ENCODE results near the gene SETD7.

Gene SETD7

DNA sequence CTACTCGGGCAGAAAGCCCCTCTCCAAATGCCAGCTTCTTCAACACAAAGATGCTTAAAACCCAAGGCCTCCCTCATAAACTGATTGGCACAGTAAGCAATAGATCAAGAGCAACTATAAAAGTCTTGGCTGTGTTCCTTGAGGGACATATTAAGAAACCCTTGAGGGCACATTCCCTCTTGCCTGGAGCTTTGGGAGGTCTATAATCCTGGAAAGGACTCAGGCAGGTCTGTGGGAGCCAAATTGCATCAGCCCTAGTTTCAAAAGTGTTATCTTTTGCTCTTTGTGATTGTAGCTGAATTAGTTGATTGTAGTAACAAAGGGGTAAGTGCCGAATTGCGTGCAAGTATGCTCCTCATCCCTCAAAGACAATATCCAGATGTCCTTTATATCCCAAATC, 18.6 kb upstream of the SETD7 start:
- no peak for DNase-seq

DNA sequence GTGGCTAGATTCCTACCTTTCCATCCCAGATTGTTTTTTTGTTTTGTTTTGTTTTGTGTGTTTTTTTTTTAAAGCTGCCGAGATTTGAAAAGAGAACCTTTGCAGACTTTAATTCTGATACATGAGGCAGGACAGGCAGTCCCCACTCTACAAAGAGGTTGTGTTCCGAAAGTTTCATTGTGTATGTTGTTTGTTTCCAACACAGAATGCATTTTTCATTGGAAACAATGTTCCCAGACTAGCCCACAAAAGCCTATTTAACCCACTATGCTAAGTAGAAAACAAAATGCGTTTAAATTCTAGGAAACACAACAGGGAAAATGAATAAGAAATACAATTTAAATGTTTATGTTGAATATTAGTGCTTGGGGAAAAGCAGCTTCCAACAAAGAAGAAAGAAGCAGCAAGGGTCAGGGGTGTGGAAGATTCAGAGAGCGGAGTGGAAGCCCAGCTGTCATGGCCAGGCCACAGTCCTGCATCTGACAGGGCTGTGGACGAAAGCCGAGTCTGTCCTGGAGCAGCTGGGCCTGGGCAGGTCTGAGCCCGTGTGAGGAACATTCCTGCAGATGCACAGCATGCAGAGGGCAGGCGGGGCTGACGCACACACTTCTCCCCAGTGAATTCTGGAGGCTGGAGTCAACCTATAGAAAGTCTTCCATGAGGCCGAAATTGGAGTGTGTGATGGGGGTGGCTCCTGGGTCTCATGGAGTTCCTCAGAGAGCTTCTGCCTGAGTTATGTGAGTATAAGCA, 12.4 kb upstream of the SETD7 start:
- peak in 7 of 51 donors; percentile 4 to 59 (median 12) for DNase-seq

DNA sequence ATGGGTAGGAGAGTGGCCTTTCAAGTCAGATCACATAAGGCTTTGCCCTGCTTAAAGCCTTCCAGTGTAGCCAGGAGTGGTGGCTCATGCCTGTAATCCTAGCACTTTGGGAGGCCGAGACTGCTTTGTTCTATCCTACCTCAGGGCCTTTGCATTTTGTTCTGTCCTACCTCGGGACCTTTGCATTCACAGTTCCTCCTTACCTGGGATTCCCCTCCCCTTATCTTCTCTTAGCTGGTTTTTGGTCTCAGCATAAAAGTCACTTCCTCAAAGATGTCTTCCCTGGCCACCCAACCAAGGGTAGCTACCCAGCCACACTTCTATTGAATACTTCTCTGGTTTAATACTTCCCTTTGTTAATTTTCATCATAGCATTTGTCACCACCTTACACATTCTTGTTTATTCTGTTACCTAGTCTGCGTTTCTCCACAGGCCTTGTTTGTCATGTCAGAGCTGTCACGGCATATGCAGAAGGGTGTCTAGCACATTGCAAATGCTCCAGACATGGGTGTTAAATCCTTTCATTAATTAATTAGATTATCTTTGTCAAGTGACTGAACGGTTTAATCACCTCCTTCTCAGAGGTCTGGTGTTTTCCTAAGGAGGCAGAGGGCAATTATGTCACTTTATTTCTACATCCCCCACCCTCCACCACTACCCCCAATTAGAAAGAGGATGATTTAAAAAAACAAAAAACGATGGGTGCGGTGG, 11.3 kb upstream of the SETD7 start:
- DNase-seq, result no peak

DNA sequence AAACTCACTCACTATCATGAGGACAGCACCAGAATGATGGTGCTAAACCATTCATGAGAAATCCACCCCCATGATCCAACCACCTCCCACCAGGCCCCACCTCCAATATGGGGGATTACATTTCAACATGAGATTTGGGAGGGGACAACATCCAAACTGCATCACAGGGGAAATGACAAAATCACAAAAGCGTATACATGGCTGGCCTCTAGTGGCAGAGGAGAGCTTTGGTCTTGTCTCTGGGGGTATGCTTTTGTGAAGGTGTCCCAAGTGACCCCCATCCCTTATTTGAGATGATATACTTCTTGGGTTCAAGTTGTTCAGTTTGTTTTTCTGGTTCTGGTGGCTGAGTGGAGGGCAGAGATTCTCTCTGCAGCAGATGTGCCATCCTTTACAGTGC, 8.5 kb upstream of the SETD7 start:
- DNase-seq, result no peak

DNA sequence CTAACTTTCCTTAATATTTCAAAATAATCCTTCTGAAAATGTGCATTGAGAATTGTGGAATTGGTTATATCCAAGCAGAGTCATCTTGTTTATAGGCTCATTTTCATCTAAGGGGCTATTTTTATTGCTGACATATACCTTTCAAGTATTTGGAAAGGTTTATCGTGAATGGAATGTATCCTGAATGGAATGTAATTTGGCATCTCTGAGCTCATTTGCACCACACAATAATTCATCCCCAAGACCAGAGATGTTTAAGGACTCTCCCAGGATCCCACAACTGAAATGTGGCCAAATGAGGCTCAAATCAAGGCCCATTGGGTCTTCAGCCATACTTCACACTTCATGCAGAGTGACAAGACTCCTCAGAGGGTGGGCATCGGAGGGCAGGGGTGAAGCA, 7.5 kb upstream of the SETD7 start:
- no peak for DNase-seq

DNA sequence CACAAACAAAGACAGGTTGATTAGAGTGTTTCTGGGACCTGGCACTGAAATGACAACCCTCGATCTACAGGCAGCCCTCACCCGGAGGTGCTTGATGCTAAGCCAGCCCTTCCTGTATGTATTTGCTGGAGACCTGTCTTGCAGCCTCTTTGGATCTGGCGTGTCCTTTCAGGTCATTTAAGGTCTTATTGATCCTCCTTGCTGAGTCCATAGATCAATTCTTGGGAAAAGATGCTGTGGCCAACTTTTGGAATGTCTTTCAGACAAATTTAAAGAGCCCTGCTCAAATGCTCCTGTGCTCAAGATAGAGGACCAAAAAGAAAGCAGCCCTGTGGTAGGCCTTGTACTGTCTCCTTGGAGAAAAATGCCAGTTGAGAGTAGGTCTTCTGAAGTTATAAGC, 6.8 kb upstream of the SETD7 start:
- no peak for DNase-seq

DNA sequence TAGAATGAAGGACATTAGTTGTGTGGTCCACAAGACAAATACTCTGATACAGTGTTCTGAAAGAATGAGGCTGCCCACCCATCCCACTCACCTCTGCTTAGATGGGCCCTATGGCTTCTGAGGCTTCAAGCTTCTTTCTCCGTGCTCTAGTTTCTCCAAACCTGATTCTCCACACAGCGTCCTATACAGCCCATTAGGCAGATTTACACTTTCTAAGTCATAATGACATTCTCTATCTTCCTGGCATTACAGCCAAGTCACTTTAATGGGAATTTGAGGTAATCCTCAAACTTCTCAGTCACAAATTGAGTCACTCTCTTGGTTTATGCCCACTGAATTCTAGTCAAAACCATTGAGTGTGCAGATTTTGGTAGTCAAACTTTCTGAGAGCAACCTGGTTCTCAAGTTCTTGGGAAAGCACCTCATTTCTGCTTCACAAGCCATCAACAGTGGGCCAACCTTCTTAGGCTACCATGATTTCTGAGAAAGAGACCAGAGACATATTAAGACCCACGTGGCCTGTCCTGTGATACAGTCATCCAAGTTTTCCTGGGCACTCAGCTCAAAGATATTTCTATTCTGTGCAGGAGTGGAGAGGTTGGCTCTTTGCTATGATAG, 6.2 kb upstream of the SETD7 start:
- DNase-seq, result no peak

DNA sequence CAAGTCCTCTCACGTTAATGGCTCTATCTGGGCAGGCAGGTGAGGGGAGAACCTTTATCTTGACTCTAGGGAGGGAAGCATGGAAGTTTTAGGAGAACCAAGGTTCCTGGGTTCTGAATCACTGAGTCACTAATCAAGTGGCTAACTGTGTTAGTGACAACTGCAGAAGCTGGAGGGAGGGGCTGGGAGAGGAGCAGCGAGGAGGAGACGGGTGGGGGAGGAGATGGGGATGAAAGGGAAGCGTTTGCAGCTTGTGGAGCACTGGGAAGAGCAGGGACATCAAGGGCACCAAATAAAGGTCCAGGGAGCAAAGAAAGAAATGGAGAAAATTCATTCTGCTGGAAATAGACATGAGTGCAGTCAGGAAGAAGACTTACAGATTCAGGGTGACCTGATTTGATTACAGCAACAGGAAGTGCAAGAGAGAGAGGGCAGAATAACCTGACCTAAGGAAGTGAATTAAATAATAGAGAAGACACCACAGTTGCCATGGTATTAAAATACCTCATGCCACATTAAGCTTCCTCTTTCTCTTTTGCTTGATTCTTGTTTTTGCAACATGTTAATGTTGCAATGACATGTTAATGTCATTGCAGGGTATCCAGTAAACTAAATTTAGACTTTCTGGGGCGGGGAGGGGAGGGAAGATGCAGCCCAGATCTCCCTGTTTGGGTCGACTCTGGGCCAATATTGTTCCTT, 4.5 kb upstream of the SETD7 start:
- peak in 4 of 51 donors; percentile 2 to 9 (median 6) for DNase-seq

DNA sequence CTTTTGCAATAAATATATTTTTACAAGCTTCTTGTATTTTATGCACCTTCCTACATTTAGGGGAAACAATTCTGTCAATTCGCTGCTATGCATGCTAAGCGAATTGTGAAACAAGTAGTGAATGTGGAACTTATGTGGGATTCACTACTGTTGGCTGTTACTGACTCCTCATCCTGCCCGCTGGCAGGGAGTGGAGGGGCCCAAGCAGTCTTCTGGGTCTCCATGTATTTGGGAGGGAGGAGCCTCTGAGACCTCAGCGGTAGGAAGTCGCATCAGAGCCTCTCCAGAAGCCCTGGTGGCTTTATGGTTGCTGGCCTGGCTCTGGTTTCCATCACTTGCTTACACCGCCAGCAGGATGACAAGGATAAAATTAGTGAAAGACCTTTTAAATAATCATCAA, 3.7 kb upstream of the SETD7 start:
- DNase-seq, result no peak

DNA sequence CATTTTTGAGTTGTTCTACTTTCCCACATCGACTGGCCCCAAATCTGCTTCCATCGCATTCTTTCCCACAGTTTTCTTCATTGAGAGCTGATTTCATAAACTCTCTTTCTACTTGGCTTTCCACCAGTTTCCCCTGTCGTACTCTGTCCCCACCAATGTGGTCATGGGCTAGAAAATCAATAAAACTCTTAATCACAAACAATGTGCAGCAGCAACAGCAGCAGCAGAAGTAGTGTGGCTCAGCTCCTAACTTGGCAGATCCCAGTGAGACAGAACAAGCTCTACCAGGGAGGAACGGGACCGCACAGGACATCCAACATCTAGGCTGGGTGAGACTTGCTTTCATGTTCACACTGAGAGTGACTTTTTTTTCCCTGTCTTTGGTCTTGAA, 3.1 kb upstream of the SETD7 start:
- peak in 1 of 51 donors; percentile 38 for DNase-seq

DNA sequence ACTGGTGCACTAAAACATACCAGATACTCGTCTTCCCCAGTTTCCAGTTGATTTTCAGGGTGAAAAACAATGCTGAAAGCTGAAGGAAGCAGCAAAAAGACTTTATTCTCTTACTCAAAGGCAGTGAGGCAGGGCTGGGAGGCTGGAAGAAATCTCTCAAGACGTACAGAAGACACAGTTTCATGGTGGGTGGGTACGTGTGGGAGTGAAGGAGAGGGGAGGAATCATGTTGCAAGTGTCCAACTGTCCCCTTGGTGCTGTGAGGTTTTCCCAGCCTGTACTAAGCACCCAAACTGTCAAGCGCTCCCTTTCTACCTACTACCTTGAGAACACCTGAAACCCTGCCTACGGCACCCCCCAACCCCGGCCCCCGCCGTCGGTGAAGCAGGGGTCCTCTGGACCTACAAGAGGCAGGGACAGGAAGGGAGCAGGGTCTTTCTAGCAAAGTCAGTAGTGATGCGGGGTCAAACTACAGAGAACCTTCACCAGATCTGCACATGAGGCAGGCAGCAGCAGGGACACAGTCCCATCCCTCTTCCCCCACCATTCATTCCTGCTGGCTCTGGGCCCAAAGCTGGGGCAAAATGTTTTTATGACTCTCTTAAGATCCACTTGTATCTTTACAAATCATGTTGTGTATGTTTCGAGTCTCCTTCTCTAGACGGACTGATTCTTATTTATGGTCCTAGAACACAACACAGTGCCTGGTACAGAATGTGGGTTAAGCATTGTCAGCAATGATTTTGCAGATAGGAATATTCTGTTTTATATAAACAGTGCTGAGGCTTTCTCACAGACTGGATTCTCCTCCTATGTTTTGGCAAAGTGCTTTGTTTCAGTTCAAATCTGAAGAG, 2.4 kb upstream of the SETD7 start:
- DNase-seq, result no peak

DNA sequence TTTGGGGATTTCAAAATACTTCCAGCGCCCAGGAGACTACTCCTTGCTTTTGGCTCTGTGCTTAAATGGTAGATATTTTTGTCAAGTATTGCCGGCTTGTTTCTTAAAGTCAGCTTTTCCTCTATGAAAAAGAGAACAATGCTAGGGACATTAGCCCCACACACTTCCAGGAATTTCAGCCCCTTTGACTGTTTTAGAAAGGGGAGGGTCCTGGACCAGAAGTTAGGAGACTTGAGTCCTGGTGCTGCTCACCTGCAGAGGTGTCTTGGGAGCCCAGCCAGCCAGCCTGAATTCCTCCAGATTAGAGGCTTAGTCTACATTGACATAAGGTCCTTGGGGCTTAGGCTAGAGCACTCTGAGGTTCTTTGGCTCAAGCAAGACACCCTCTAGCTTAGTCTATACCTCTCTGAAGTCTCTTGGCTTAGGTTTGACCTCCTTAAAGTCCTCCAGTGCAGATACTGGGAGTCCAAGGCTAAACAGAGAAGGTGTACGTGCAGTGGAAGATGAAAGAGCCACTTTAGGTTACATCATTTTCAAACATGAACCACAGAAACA, 1.6 kb upstream of the SETD7 start:
- DNase-seq, result peak in 1 of 51 donors; percentile 6

DNA sequence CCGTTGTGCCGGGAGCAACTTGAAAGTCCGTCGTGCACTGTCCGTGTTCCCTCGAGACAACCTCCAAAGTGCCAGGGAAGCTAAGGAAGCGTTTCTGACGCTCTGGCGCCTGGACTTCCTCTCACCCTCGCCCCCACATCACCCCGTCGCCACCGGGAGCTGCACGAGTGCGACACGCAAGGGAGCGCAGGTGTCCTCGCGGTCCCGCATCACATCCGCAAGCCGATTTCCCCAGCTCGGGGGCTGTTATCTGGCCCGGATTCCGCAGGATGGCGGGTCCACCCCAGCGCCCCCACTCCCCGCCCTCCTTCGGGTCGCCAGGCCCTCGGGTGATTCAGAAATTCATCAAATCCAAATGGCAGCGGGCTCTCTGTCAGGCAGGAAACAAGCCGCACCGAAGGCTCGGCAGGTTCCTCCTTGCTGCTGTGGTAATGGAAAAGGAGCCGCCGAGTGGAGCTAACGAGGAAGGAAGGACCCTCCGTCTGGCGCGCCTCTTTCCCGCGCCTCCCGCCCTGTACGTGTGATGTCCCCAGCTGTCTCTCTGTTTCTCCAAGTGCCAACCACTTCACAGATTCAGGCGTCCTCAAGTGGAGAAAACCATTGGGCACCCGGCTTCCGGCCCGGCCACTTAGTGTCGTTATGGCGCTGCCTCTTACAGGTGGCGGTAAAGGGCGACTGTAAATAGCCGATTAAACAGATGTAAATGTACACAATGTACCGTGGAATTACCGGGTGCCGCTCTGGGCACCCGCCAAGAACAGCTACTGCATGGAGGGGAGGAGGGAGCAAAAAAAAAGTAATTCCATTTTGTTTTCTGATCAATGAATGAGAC, 921 bp upstream of the SETD7 start:
- peak in 50 of 51 donors; percentile 12 to 85 (median 55) for DNase-seq

DNA sequence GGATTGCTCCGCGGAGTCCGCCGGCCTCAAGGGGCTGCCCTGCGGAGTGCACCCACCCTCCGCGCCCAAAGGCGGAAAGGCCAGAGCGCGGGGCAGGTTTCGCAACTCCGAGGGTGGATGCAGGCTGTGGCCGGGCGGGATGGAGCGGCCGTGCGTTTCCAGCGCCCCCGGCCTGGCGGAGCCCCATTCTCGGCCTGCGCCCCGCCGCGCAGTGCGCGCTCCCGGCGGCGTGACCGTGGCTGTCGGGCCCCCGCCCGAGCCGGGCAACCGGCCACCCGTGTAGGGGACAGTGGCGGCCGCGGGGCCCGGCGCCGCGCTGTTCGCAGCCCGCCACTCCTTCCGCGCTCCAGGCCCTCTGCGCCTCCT, 331 bp downstream of the SETD7 start:
- DNase-seq, result peak in 24 of 51 donors; percentile 35 to 78 (median 64)

DNA sequence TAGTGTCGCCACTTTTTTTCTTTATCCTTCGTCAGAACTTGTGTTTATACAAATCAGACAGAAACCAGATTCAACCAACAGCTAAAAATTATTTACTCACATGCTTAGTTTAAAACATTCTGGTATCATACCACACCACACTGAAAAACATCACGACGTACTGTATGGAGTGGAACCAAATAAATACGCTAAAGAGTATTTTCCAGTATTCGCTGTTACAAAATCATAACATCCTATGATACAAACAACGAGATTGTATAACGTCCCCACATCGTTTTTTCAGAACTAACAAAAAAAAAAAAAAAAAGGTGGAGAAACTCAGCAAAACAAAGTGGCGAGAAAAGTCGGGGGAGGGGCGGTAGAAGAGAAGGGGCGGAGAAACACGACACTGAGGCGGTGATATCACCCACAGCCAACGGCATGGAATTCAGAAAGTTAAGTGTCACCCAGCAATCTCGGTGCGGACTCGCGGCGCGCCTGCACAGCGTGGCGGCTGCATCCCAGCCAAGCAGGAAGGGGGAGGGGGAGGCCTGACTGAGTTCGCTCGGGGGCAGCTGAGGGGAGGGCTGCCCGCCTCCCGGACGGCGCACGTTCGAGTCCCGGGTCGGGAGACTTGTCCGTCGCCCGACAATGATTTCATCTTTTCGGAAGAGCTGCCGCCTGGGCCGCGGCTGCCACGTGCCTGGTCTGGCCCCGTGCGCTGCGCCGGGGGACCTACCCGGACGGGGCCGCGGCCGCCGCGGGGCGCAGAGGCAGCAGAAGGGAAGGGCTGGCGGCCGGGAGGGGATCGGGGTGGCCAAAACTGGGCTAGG, 920 bp downstream of the SETD7 start:
- DNase-seq, result peak; percentile 35 to 89 (median 73)

DNA sequence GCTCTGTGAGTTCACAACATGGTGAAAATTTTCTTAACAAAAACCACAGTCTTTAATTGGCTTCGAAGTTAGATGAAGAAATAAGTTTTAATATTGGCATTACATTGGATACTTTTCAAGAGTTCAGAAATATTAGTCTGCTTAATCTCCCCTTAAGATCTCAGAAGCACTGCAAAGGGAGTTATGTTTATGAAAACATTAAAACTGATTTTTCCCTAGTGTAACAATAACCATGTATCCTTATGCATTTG, 1.5 kb downstream of the SETD7 start:
- peak in 1 of 51 donors; percentile 75 for DNase-seq

DNA sequence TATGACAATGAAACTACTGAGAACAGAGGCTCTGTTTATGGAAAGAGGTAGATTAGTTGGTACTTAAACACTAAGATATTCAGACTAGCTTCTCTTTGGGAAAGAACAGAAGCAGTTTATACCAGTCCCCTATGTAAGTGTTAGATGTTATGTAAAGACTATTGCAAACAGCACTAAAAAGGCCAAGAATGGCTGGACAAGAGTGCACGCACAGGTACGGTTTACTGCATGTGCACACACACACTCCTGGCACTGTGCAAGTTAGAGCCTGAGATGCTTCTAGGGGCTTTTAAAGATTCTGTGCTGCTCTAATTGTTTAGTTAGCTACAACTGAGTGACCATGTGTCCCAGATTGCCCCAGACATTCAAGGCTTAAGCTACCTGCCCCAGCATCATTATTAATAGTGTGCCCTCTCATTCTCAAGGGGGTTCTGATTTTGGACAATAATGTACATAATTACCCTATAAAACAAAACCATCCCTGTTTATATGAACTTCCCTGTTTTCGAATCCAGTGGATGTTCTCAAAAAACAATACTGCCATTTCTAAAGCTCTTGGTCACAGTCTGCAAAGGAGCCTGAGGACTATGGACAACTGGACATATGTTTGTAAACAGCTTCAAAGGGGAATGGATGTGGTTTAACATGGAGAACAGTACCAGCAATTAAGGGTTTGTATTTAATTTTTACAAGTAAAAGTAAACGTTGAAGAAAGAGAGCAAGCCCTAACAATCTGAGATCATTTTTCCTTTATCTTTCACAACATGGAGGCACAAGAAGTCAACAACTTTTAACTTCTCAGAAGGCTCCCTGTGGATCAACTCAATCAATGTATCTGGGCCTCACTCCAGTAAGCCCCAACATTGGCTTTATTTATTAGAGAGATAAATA, 2.0 kb downstream of the SETD7 start:
- DNase-seq, result peak in 1 of 51 donors; percentile 68
